PFSK-1 (cell line): ENCODE results near the gene BANP.

ENCODE experiments used
- FOXP2 ChIP-seq: optimal IDR thresholded peaks from 2 replicates; pipeline ENCODE3; 2011; ENCODE audit warnings: borderline replicate concordance, control low read depth, inconsistent platforms; ENCODE audit not compliant: insufficient read depth; ENCODE audit errors: extremely low read length, extremely low read depth
- TAF1 ChIP-seq: IDR thresholded peaks from 2 replicates; pipeline ENCODE4 v1.6.1; 2012; ENCODE audit warnings: low read length, control low read depth, borderline replicate concordance; ENCODE audit not compliant: insufficient read depth
- TF ChIP-seq, protein P1 (sequence below), 2 experiments: IDR thresholded peaks; 2 replicates each; pipeline versions ENCODE4 v1.6.1 to v1.8.0; 2011 to 2012; ENCODE audit warnings: low read depth in 2 of 2, low read length in 2 of 2, control low read depth in 1 of 2, inconsistent platforms in 1 of 2, mild to moderate bottlenecking in 1 of 2, moderate library complexity in 1 of 2; ENCODE audit not compliant: insufficient read depth in 1 of 2

DNA sequence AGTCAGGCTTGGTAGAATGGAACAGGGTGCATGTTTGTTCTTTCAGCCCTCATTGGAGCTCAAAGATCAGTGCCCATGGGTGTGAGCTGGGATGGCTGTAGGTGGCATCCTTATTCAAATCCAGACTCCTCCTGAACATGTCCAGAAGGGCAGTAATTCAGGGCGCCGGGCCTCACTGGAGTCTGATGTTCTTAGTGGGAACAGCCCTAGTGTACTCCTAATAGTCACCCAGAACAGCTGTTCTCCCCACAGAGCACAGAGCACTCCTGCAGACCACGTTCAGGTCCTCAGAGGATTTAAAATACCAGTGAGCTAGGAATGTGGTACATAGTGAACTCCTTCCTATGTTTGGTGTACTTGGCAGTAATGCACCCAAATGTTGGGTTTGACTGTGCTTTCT is 96.2 kb downstream of the BANP start:
- no peak for TF ChIP-seq TAF1
- TF ChIP-seq, protein P1, sequence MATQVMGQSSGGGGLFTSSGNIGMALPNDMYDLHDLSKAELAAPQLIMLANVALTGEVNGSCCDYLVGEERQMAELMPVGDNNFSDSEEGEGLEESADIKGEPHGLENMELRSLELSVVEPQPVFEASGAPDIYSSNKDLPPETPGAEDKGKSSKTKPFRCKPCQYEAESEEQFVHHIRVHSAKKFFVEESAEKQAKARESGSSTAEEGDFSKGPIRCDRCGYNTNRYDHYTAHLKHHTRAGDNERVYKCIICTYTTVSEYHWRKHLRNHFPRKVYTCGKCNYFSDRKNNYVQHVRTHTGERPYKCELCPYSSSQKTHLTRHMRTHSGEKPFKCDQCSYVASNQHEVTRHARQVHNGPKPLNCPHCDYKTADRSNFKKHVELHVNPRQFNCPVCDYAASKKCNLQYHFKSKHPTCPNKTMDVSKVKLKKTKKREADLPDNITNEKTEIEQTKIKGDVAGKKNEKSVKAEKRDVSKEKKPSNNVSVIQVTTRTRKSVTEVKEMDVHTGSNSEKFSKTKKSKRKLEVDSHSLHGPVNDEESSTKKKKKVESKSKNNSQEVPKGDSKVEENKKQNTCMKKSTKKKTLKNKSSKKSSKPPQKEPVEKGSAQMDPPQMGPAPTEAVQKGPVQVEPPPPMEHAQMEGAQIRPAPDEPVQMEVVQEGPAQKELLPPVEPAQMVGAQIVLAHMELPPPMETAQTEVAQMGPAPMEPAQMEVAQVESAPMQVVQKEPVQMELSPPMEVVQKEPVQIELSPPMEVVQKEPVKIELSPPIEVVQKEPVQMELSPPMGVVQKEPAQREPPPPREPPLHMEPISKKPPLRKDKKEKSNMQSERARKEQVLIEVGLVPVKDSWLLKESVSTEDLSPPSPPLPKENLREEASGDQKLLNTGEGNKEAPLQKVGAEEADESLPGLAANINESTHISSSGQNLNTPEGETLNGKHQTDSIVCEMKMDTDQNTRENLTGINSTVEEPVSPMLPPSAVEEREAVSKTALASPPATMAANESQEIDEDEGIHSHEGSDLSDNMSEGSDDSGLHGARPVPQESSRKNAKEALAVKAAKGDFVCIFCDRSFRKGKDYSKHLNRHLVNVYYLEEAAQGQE (IDR thresholded peaks at IDR 0.05; ENCODE audit: insufficient read depth in 1 of 2, low read depth in 2 of 2, low read length in 2 of 2) = no peak
- no peak for TF ChIP-seq FOXP2
